ENCODE results near the gene PLA2G2C.
"Not testable (repeated sequence)": the region's sequence is repeated elsewhere in the genome, so short reads cannot be mapped to it uniquely, and the experiment has no call there.

The PLA2G2C gene

DNA sequence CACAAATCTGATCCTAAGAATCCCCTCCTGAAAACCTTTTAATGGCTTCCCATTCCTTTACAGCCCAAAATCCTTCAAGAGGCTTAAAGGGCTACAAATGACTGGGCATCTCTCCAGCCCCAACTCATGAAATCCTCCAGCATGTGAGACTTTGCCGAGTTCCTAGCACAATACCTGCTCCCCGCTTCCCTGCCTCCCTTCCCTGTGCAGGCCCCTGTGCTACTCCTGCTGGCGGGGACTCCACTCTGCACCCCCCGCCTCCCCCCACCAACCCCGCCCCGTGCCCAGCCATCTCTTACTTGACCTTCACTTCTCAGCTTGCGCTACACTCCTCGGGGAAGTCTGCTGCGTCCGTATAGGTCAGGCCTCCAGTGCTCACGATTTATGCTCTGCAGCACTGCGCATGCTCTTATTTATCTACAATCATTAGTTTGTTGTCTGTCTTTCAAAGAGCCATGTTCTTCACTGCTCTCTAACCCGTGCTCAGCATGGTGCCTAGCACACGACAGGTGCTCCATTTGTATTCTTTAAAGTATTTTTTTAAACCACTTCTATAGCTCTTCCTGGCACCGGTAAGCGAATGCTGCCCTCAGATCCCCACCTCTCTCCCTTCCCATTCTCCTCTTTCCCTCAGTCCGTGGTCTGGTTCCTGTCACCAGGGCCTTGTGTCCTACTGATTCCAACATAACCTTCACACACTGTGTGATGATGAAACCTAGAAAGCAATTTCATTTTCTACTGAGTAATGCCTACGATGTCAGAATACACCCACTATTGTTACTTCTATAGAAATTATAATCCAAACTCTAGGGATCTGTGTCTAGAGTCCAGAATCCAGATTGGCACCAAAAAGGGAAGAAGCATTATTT is 37.5 kb upstream of the PLA2G2C start:
- Histone ChIP-seq H3K27me3 (replicated peaks; ENCODE audit: control insufficient read depth, insufficient read depth, low read length, poor library complexity, severe bottlenecking) (peaks cover 3% of the 10 kb centered on the region), H3K4me1 (ENCODE audit: control insufficient read depth, insufficient read depth, low read length, poor library complexity, severe bottlenecking) (no peaks in the 10 kb centered on the region), H3K4me3 (ENCODE audit: insufficient read depth, low read depth, low read length, poor library complexity, severe bottlenecking) (no peak overlapping the region), H3K27ac (ENCODE audit: insufficient read depth, low read length, poor library complexity, severe bottlenecking) (no peak overlapping the region), H3K36me3 (ENCODE audit: control insufficient read depth, insufficient read depth, low read length) (no peaks in the 10 kb centered on the region), H3K9me3 (ENCODE audit: control insufficient read depth, low read length) (no peaks in the 10 kb centered on the region)
- DNase-seq, result no peak

DNA sequence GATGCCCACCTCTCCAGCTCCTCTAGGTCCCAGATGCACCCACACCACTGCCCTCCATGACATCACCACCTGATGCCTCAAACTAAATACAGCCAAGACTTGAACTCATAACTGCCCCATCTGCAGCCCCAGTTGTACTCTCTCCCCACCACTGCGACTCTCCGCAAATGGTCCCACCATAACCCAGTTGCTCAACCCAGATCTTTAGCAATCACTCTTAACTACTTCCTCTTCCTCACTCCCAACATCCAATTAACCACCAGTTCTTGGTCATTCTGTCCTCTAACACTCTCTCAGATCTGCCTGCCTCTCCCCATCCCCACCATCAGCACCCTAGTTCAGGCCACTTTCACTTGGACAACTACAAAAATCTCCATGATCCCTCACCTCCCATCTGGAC is 36.8 kb upstream of the PLA2G2C start:
- Histone ChIP-seq H3K4me1 (ENCODE audit: control insufficient read depth, insufficient read depth, low read length, poor library complexity, severe bottlenecking) (no peaks in the 10 kb centered on the region), H3K4me3 (ENCODE audit: insufficient read depth, low read depth, low read length, poor library complexity, severe bottlenecking) (no peak overlapping the region), H3K36me3 (ENCODE audit: control insufficient read depth, insufficient read depth, low read length) (no peaks in the 10 kb centered on the region), H3K9me3 (ENCODE audit: control insufficient read depth, low read length) (no peaks in the 10 kb centered on the region), H3K27ac (ENCODE audit: insufficient read depth, low read length, poor library complexity, severe bottlenecking) (no peak overlapping the region), H3K27me3 (replicated peaks; ENCODE audit: control insufficient read depth, insufficient read depth, low read length, poor library complexity, severe bottlenecking) (peaks cover 3% of the 10 kb centered on the region)
- DNase-seq, result no peak

DNA sequence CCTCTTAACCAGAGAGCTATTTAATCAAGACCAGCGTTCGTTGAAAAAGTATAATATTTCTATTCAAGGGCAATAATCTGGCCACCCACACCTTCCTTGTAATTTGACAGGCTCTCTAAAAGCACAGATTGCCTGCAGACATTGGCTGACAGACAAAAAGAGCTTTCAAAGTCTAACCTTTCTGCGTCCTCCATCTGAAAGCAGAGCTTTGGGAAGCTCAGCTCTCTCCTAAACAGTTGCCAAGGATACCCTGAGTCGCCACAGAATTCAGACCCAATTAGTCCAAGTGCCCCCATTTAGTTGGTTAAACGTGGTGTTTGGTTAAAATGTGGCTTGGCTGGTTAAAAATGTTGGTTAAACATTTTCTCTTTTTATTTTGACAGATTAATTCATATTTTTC is 33.7 kb upstream of the PLA2G2C start:
- DNase-seq, result no peak
- H3K9me3 ChIP-seq (ENCODE audit: control insufficient read depth, low read length), result no peaks in the 10 kb centered on the region
- no peaks in the 10 kb centered on the region for H3K4me1 ChIP-seq (ENCODE audit: control insufficient read depth, insufficient read depth, low read length, poor library complexity, severe bottlenecking)
- no peaks in the 10 kb centered on the region for H3K36me3 ChIP-seq (ENCODE audit: control insufficient read depth, insufficient read depth, low read length)
- no peak overlapping the region for H3K27ac ChIP-seq (ENCODE audit: insufficient read depth, low read length, poor library complexity, severe bottlenecking)
- H3K4me3 ChIP-seq (ENCODE audit: insufficient read depth, low read depth, low read length, poor library complexity, severe bottlenecking), result no peak overlapping the region
- peaks cover 3% of the 10 kb centered on the region for H3K27me3 ChIP-seq (replicated peaks; ENCODE audit: control insufficient read depth, insufficient read depth, low read length, poor library complexity, severe bottlenecking)

DNA sequence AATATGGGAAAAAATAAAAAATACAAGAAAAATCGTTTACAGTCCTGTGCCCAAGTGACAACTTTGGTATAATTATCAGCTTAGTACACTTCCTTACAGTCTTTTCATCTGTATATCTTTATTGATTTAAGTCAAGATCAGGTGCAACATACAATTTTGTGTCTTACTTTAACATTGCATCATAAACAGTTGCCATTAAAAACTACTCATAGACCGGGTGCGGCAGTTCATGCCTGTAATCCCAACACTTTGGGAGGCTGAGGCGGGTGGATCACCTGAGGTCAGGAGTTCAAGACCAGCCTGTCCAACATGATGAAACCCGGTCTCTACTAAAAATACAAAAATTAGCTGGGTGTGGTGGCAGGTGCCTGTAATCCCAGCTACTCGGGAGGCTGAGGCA is 32.7 kb upstream of the PLA2G2C start:
- DNase-seq; H3K4me1 ChIP-seq (ENCODE audit: control insufficient read depth, insufficient read depth, low read length, poor library complexity, severe bottlenecking); H3K27ac ChIP-seq (ENCODE audit: insufficient read depth, low read length, poor library complexity, severe bottlenecking); H3K36me3 ChIP-seq (ENCODE audit: control insufficient read depth, insufficient read depth, low read length); H3K9me3 ChIP-seq (ENCODE audit: control insufficient read depth, low read length); H3K27me3 ChIP-seq (replicated peaks; ENCODE audit: control insufficient read depth, insufficient read depth, low read length, poor library complexity, severe bottlenecking); H3K4me3 ChIP-seq (ENCODE audit: insufficient read depth, low read depth, low read length, poor library complexity, severe bottlenecking): not testable (repeated sequence)

DNA sequence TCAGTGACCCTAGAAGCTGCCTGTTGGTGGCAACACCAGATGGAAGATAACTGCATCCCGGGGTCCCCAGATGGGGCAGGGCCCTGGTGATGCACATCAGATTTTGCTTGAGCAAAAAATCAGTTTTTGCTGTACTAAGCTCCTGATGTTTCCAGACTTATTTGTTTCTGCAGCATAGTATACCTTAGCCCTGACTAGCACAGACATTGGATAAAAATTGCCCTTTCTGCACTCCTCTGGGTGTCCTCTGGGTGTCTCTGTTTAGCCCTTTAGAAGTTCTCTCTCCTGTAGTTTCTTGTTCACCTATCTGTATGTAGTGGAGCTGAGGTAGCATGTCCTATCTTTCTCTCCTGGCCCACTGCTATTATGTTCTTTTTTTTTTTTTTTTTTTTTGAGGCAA is 30.3 kb upstream of the PLA2G2C start:
- no peaks in the 10 kb centered on the region for H3K27me3 ChIP-seq (replicated peaks; ENCODE audit: control insufficient read depth, insufficient read depth, low read length, poor library complexity, severe bottlenecking)
- no peak for DNase-seq
- no peaks in the 10 kb centered on the region for H3K36me3 ChIP-seq (ENCODE audit: control insufficient read depth, insufficient read depth, low read length)
- no peak overlapping the region for H3K4me3 ChIP-seq (ENCODE audit: insufficient read depth, low read depth, low read length, poor library complexity, severe bottlenecking)
- H3K27ac ChIP-seq (ENCODE audit: insufficient read depth, low read length, poor library complexity, severe bottlenecking), result no peak overlapping the region
- H3K9me3 ChIP-seq (ENCODE audit: control insufficient read depth, low read length), result no peaks in the 10 kb centered on the region
- H3K4me1 ChIP-seq (ENCODE audit: control insufficient read depth, insufficient read depth, low read length, poor library complexity, severe bottlenecking), result peaks cover 4% of the 10 kb centered on the region

DNA sequence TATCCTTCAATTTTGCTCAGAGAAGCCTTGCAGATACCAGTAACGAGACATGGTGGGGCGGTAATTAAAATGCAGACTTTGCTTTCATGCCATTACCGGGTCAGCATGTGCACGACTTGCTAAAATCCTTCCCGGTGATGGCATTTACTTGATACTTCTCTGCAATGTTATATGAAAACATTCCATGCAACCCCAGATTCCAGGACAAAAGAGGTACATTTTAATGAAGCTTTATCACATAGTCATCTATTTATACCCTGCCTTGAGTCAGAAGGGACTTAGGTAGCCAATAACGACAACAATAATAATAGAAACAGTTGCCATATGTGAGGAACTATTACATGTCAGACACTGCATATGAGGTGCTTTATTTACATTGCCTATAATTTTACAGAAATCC is 29.4 kb upstream of the PLA2G2C start:
- no peak overlapping the region for H3K27ac ChIP-seq (ENCODE audit: insufficient read depth, low read length, poor library complexity, severe bottlenecking)
- H3K27me3 ChIP-seq (replicated peaks; ENCODE audit: control insufficient read depth, insufficient read depth, low read length, poor library complexity, severe bottlenecking), result no peaks in the 10 kb centered on the region
- DNase-seq, result no peak
- no peaks in the 10 kb centered on the region for H3K9me3 ChIP-seq (ENCODE audit: control insufficient read depth, low read length)
- H3K4me3 ChIP-seq (ENCODE audit: insufficient read depth, low read depth, low read length, poor library complexity, severe bottlenecking), result no peak overlapping the region
- no peaks in the 10 kb centered on the region for H3K36me3 ChIP-seq (ENCODE audit: control insufficient read depth, insufficient read depth, low read length)
- H3K4me1 ChIP-seq (ENCODE audit: control insufficient read depth, insufficient read depth, low read length, poor library complexity, severe bottlenecking), result peaks cover 4% of the 10 kb centered on the region

DNA sequence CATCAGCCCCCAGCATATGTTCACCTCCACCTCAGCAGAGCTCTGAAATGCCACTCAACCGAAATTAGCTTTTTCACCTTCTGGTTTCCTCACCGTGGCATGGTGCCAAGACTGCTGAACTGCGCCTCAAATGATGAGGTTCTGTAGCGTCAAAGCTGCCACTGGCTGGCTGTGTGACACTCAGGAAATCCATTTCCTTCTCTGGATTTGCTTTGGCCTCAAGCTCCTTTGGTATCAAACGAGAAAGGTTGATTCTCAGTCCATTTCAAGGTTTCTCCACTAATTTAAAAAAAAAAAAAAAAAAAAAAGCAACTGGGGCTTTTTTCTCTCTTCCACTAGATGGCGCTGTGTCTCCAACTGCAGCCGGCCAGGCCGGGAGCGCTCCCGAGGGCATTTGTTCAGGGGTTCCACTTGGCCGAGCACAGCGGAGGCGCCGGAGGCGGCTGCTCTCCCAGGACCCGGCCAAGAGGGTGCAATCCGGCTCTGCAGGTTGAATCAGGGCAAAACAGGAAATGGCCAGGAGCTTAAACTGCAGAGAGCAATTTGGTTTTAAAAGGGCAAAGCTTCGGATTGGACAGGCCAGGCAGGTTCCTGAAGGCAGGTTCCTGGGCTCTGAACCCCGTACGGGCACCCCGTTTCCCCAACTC is 26.5 kb upstream of the PLA2G2C start:
- Histone ChIP-seq H3K27ac (ENCODE audit: insufficient read depth, low read length, poor library complexity, severe bottlenecking) (no peak overlapping the region), H3K36me3 (ENCODE audit: control insufficient read depth, insufficient read depth, low read length) (no peaks in the 10 kb centered on the region), H3K4me1 (ENCODE audit: control insufficient read depth, insufficient read depth, low read length, poor library complexity, severe bottlenecking) (peaks cover 4% of the 10 kb centered on the region), H3K27me3 (replicated peaks; ENCODE audit: control insufficient read depth, insufficient read depth, low read length, poor library complexity, severe bottlenecking) (no peaks in the 10 kb centered on the region), H3K9me3 (ENCODE audit: control insufficient read depth, low read length) (no peaks in the 10 kb centered on the region), H3K4me3 (ENCODE audit: insufficient read depth, low read depth, low read length, poor library complexity, severe bottlenecking) (no peak overlapping the region)
- peak; percentile 17 to 27 (median 21) for DNase-seq

DNA sequence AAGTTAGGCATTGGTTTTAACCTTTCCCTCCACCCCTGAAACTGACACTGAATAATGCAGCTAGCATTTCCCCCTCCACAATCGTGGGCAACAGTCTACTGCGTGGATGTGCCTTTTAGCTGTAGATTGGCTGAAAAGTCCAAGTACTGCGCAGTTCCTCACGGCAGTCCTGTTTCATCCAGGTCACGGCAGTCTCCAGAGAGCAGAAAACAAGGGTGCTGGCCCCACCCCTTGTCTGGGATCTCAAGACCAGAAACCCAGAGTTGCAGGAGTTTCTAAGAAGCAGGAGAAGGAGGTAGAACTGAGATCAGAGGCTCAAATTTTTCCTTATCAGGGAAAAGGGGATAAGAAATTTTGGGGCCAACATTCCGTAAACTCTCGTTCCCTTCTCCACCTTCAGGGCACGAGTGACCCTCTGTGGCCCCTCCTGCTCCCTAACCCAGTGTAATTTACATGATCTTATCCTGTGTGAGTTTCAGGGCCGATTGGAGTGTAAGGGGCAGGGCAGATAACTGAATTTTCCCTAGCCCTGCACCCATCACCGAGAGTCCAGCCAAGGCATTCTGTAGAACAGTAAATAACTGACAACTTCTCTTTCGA is 25.9 kb upstream of the PLA2G2C start:
- Histone ChIP-seq H3K27me3 (replicated peaks; ENCODE audit: control insufficient read depth, insufficient read depth, low read length, poor library complexity, severe bottlenecking) (no peaks in the 10 kb centered on the region), H3K27ac (ENCODE audit: insufficient read depth, low read length, poor library complexity, severe bottlenecking) (no peak overlapping the region), H3K9me3 (ENCODE audit: control insufficient read depth, low read length) (no peaks in the 10 kb centered on the region), H3K36me3 (ENCODE audit: control insufficient read depth, insufficient read depth, low read length) (no peaks in the 10 kb centered on the region), H3K4me3 (ENCODE audit: insufficient read depth, low read depth, low read length, poor library complexity, severe bottlenecking) (no peak overlapping the region), H3K4me1 (ENCODE audit: control insufficient read depth, insufficient read depth, low read length, poor library complexity, severe bottlenecking) (peaks cover 4% of the 10 kb centered on the region)
- DNase-seq, result no peak

DNA sequence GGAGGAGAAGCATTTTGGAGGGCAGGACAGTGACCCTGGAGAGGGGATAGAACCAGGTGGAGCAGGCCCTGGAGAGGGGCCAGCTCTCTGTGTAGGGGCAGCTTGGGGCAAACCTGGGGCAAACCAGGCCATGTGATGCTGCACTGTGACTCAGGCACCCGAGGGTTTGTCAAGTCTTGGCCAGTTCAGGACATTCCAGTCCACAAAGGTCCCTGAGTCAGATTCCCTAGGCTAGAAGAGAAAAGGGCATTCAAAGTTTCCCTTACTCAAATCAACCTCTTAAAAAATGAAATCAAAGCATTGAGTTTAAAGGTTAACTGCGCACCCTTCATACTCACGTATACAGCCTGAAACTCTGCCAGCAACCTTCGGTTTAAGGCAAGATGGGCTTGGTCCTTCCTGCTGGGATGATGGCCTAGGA is 25.2 kb upstream of the PLA2G2C start:
- Histone ChIP-seq H3K27me3 (replicated peaks; ENCODE audit: control insufficient read depth, insufficient read depth, low read length, poor library complexity, severe bottlenecking) (no peaks in the 10 kb centered on the region), H3K36me3 (ENCODE audit: control insufficient read depth, insufficient read depth, low read length) (no peaks in the 10 kb centered on the region), H3K27ac (ENCODE audit: insufficient read depth, low read length, poor library complexity, severe bottlenecking) (no peak overlapping the region), H3K4me3 (ENCODE audit: insufficient read depth, low read depth, low read length, poor library complexity, severe bottlenecking) (no peak overlapping the region), H3K4me1 (ENCODE audit: control insufficient read depth, insufficient read depth, low read length, poor library complexity, severe bottlenecking) (peaks cover 4% of the 10 kb centered on the region), H3K9me3 (ENCODE audit: control insufficient read depth, low read length) (no peaks in the 10 kb centered on the region)
- DNase-seq, result no peak

Measured in effector memory CD4-positive, alpha-beta T cell (primary cell).